Gastroesophageal sphincter (tissue), 3 donors: Measurements from ENCODE around the gene PDSS1.

Source experiments
- CTCF ChIP-seq, 4 experiments: fragments of 200-600 bp in 2 of 4; fragments of 450-650 bp in 2 of 4; sonication (generic) in 1 of 4; IDR thresholded peaks; one replicate each; pipeline ENCODE4 v1.5.1; 2017 to 2019; ENCODE audit warnings: antibody characterized with exemption in 4 of 4, mild to moderate bottlenecking in 2 of 4, moderate library complexity in 2 of 4
- EP300 ChIP-seq: sonication (generic); formaldehyde crosslinking; IDR thresholded peaks from one replicate; pipeline ENCODE4 v1.6.1; 2017; ENCODE audit warnings: antibody characterized with exemption, mild to moderate bottlenecking
- POLR2A ChIP-seq, 2 donors: fragments of 450-650 bp; IDR thresholded peaks; one replicate each; pipeline ENCODE4 v1.6.1; 2017; ENCODE audit warnings: antibody characterized with exemption in 2 of 2, mild to moderate bottlenecking in 2 of 2, moderate library complexity in 1 of 2

GRCh38 chr10:26739071-26739631 is 41.6 kb downstream of the PDSS1 start:
- TF ChIP-seq EP300 (no peak), CTCF (IDR thresholded peaks at IDR 0.05) (no peak), POLR2A (IDR thresholded peaks at IDR 0.05) (no peak)
